Progenitor cell of endocrine pancreas (in vitro differentiated cells): ENCODE measurements around the gene SHLD1. TPM values are rescaled to one million over a fixed set of nuclear protein-coding genes. Genes with fewer than 3 reads are reported as not detected.
A peak's percentile ranks its signal among the peaks of the same experiment; 100 is the strongest.

Source experiments
- DNase-seq: peaks from one replicate; pipeline ENCODE4 v3.0.0; 2021; ENCODE audit warnings: low spot score; ENCODE audit not compliant: unreplicated experiment
- H3K27ac Mint-ChIP-seq: 2 replicates; pipeline ENCODE4 v1.8.0; 2021; ENCODE audit warnings: mild to moderate bottlenecking, moderate library complexity, mixed read lengths
- H3K27me3 Mint-ChIP-seq: 2 replicates; pipeline ENCODE4 v1.8.0; 2021; ENCODE audit warnings: mixed read lengths
- H3K36me3 Mint-ChIP-seq: 2 replicates; pipeline ENCODE4 v1.8.0; 2022; ENCODE audit warnings: mixed read lengths; ENCODE audit not compliant: insufficient read depth
- H3K4me1 Mint-ChIP-seq: 2 replicates; pipeline ENCODE4 v1.8.0; 2021; ENCODE audit warnings: low read depth, mixed read lengths
- H3K4me3 Mint-ChIP-seq: 2 replicates; pipeline ENCODE4 v1.8.0; 2021; ENCODE audit warnings: low read depth, mild to moderate bottlenecking, moderate library complexity, mixed read lengths
- H3K9me3 Mint-ChIP-seq: 2 replicates; pipeline ENCODE4 v1.8.0; 2021; ENCODE audit warnings: low read depth, mixed read lengths
- CTCF ChIP-seq: fragments of 200-600 bp; sonication (generic); IDR thresholded peaks from one replicate; pipeline ENCODE4 v1.5.0; 2021; ENCODE audit warnings: antibody characterized with exemption, mild to moderate bottlenecking; ENCODE audit not compliant: unreplicated experiment
- total RNA-seq: library from RNA; stranded (reverse); gene quantifications from 2 replicates; pipeline ENCODE4 v1.2.1, GENCODE V29; 2021

SHLD1 gene
- total RNA-seq, 1 donor from 2014 or later, result 8.5 TPM

DNA sequence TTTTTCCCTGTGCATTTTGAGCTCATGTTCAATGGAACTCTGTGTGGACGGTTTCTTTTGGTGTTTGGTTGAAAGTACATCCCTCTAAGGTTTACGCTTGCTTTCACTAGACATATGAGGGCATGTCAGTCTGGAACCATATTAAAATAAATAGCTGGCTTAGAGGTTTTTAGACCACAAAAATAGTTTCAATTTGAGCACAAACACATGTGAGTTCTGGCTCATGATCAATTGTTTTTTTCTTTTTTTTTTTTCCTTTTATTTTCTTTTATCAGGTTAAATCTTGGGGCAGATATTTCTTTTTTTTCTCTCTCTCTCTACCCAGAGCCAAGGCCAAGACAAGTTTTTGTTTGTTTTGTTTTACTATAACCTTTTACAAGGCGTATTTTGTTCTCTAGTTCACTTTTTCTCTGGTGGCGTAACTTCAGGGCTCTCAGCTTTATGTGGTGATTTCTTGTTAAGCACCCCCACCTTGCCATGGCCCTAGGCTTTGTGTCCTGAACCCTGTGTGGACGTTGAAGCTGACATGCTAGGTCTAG is 92.9 kb downstream of the SHLD1 start:
- Mint-ChIP-seq H3K27ac (peak overlapping the region; percentile 40), H3K36me3 (peaks cover 3% of the 10 kb centered on the region), H3K27me3 (no peaks in the 10 kb centered on the region), H3K4me1 (peaks cover 24% of the 10 kb centered on the region), H3K4me3 (no peak overlapping the region), H3K9me3 (peaks cover 8% of the 10 kb centered on the region)
- TF ChIP-seq CTCF, result no peak
- DNase-seq, result no peak

GRCh38 chr20:5844063-5844681 is 94.0 kb downstream of the SHLD1 start:
- H3K36me3 Mint-ChIP-seq, result peaks cover 3% of the 10 kb centered on the region
- peaks cover 8% of the 10 kb centered on the region for H3K9me3 Mint-ChIP-seq
- peaks cover 24% of the 10 kb centered on the region for H3K4me1 Mint-ChIP-seq
- DNase-seq, result no peak
- H3K27ac Mint-ChIP-seq, result peak overlapping the region; percentile 31
- no peak for TF ChIP-seq CTCF
- no peaks in the 10 kb centered on the region for H3K27me3 Mint-ChIP-seq
- H3K4me3 Mint-ChIP-seq, result no peak overlapping the region

DNA sequence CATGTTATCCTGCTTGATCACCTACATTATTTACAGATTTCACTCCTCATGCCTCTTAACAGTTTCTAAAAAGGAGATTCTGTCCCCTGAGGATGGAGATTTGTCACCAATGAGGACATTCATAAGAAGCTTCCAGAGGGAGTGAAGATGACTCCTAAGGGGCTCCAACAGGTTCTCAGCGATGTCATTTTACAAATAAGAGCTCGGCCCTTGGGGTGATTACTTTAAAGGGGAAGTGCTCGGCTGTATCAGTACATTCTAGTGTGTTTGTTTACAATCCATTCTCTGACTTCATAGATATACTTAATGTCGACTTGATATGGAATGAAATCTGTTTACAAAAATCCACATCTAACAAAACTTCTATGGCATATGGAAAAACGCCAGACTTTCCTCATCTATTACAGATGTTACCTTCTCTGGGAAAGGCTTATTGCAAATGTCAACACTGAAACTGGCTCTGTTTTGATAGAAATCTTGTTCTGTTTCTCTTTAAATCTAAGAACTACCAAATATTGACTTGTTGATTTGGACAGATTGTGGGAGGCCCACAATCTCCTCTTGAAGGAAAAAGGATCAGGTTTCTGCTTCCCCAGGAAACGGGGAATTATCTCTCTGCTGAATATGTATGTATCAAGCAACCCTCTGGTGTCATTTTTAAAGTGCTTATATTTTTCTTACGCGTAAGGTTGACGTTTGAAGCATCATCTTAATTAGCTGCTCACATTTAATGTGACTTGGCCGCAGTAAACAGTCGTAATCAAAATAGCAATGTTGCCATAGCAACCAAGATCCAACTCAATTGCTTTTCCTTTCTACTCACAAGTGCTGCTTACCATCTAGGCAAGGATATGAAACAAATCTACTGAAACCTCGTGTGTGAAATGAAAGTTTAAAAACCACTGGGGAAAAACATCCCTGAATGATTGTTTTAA is 95.7 kb downstream of the SHLD1 start:
- peaks cover 8% of the 10 kb centered on the region for H3K9me3 Mint-ChIP-seq
- TF ChIP-seq CTCF, result no peak
- H3K36me3 Mint-ChIP-seq, result peaks cover 3% of the 10 kb centered on the region
- peaks cover 24% of the 10 kb centered on the region for H3K4me1 Mint-ChIP-seq
- peak overlapping the region; percentile 46 for H3K27ac Mint-ChIP-seq
- peak overlapping the region; percentile 11 for H3K4me3 Mint-ChIP-seq
- no peak for DNase-seq
- H3K27me3 Mint-ChIP-seq, result no peaks in the 10 kb centered on the region

- Mint-ChIP-seq H3K36me3 (no peaks in the 10 kb centered on the region), H3K27me3 (no peaks in the 10 kb centered on the region), H3K4me1 (peaks cover 23% of the 10 kb centered on the region), H3K9me3 (no peaks in the 10 kb centered on the region), H3K4me3 (no peak overlapping the region), H3K27ac (no peak overlapping the region)
- DNase-seq, result no peak
- no peak for TF ChIP-seq CTCF
These were observed 98.7 kb downstream of the SHLD1 start for GRCh38 chr20:5848711-5849505.

GRCh38 chr20:5855939-5856338 is 105.7 kb downstream of the SHLD1 start:
- H3K9me3 Mint-ChIP-seq, result no peaks in the 10 kb centered on the region
- H3K27me3 Mint-ChIP-seq, result no peaks in the 10 kb centered on the region
- no peak for TF ChIP-seq CTCF
- H3K36me3 Mint-ChIP-seq, result no peaks in the 10 kb centered on the region
- H3K4me3 Mint-ChIP-seq, result no peak overlapping the region
- no peak for DNase-seq
- H3K4me1 Mint-ChIP-seq, result no peaks in the 10 kb centered on the region
- no peak overlapping the region for H3K27ac Mint-ChIP-seq
